DMS 273 (cell line): Measurements from ENCODE around the gene TUBA1A.
"Not testable (repeated sequence)": the region's sequence is repeated elsewhere in the genome, so short reads cannot be mapped to it uniquely, and the experiment has no call there.

Experiments
- DNase-seq: peaks from one replicate; lab custom pipeline; 2025; ENCODE audit not compliant: unreplicated experiment; lab: John Stamatoyannopoulos, UW

TUBA1A gene

DNA sequence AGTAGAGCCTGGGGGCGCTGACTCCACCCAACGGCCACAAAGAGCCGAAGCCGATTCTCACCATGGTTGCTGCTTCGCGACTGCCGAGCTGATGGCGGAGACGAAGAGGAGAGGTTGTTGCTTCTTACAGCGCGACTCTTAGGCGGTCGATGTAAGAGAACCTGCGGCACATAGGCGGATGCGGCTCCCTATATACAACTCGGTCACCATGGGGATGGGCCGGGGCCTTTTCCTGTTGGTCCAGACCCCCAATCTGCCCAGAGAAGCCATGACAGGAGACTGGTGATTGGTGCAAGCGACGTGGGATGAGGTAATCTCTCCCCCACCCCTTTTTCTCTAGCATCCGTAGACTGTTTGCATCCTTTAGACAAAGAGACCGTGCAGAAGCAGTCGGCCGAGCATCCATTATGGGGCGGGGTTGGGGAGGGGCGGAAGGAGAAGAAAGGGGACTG is at the start of gene TUBA1A:
TSS of gene TUBA1A (minus strand) at position 165 of the 452 bp plus-strand sequence. CDS start at position 64, 101 bp downstream.
- DNase-seq: peak; percentile 98

DNA sequence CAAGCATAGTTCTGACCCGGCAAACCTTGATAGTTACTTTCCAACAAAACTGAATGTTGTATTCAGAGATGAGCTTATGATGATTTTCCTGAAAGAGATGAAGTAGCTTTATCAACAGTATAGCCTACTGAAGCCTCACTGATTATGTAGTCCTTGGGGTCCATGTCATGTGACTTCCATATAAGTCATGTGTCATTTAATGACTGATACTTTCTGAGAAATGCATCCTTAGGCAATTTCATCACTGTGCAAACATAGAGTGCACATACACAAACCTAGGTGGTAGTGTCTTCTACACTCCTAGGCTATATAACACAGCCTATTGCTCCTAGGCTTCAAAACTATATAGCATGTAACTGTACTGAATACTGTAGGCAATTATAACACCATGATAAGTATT is 47.5 kb upstream of the TUBA1A start:
- no peak for DNase-seq

DNA sequence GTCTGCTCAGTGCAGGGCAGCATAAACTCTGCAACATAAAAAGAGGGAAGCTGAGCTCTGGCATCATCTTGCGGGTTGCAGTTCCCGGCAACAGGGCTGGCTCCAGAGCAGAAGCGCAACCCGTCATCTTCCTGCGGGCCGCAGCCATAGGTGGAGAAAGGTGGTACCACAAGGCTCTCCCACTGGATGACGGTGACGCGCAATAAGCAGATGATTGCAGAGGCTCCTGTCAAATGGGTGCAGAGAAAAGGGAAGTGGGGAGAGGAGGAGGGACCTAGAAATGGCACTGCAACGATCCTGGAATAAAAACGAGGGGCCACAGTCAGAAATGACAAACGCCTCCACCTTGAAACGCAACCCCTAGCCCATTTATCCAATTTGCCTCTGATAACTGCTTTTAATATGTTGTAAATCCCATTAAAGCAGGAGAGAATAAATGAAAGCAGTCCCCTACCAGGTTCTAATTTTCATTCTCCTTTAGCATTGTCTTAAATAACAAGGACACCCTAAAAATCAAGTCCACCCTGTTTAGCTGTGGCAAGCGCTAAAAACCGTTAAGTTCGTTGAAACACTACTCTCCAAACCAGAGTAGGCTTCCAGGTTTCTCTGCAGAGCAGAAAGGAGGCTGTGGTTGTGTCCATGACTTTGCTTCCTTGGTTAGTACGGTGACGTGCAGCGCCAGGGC is 45.1 kb upstream of the TUBA1A start:
- DNase-seq: no peak

DNA sequence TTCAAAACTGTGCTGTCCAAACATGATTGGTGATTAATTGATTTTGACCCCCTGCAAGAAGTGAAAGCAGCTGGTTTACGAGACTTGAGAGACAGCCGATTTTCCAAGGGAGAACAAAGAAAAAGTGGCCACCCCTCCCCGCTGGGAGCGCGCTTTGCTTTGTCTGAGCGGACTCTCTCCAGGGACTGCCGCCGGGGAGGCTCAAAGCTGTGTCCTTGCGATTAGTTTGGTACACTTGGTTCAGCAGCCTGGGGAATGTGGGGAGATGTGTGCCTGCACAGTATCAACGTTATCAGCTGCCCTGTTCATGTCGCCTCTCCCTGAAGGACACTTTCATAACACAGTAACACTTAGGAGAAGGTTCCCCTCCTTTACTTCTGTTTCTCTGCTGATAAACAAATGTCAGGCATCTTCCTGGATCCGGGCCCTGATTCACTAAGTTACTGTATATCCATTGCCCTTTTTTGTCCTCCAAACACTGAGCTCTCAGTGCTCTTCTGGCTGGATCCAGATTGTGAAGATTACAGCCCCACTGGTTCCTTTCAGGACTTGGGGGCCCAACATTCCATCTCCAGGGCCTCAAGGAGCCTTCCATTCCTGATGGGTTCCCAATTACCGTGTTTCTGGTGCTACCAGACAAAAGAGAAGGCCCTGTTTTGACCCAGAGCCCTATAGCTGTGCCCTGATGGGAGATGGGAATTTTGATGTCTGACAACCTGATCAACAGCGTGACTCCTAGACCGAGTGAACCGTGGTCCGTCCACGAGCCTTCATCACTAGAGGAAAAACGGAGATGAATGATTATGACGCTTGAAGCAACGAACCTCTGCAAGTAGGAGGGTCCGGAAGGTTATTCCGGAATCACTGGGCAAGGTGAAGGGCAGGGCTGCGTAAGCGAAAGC is 44.3 kb upstream of the TUBA1A start:
- DNase-seq: peak; percentile 66

DNA sequence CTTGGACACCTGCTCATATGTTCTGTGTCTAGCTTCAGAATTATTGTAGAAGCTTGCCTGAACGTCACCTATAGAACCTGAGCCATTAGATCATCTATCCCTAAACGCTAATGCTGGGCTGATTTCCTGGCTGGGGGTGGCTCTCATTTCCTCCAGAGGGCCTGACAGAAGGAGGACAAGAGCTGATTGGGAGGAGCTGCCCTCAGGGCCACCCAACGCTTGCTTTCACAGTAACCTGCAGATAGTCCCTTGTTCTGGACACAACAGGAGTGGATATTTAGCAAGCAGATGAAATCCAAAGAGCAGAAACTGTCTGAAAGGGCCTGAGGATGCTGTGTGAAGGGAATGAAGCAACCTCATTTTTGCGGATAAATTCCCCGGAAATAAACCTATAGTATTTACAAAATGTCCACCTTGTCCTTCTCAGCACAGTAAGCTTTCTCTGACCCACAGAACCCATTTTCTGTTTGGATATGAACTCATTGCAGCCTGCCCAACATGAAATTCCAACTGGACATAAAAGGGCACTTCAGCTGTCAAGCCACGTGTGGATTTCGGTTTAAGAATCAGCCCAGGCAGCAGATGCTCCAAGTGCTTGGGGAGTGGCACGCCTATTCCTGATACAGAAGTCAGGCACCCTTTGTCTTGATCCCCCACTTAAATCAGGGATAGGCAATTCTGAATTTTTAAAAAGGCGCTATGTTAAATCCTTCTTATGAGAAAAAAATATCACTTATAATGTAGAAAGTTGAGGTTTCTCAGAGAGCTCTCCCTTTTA is 43.2 kb upstream of the TUBA1A start:
- peak; percentile 42 for DNase-seq

DNA sequence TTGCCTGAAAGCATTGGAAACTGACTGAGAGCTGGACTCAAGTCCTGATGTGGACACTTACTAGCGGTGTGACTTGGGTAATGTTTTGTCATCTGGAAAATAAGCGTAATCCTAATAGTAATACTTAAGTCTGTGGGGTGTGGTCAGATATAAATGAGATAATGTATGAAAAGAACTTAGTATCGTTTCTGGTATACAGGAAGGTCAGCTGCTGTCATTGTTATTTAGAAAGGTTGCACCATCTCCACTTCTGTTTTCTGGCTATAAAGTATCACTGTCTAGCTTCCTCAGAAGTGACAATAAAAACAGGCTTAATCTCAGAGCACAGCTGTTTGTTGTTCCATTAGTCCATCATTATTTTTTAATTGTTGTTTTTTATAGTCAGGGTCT is 41.9 kb upstream of the TUBA1A start:
- no peak for DNase-seq

DNA sequence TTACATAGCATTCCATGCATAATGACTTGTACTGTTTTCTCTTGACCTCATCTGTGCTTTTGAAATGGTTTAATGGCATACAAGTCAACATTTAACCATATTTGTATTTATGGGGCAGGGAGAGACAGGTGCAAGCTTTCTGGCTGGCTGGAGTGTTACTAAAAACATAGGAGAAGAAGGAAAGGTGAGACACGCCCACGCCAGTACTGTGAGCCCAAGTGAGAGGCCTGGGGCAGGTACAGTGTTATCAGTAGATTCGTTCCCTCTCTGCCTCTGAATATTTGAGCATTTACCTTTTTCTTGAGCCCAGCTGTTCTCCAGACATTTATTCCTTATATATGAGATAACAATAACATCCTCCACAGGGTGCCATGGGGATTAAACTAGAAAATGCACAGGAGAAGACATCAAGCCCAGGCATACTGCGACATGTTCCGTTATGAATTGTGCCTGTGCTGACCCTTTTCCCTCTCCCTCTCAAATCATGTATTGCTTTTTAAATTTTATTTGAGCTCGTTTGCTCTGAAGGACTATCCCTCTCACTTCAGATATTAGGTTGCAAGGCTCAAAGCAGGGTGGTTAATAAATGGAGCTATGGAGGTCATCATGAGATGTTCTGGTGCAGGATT is 41.4 kb upstream of the TUBA1A start:
- DNase-seq: no peak

DNA sequence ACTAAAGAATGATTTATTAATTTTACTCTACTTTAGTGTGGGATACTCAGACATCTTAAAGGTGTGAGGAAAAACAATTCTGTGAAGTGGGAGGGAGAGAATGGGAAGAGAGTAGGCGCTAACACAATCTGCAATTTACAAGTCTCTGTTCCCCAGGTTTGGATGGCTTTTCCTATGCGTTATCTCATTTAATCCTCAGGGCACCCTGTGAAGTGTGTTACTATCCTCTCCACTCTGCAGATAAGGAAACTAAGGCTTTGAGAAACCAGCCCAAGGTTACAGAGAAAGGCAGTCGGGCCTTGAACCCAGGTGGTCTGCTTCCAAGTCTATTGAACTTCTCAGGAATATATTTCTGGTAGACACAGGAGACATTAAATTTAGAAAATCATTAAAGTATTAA is 39.8 kb upstream of the TUBA1A start:
- DNase-seq: no peak

DNA sequence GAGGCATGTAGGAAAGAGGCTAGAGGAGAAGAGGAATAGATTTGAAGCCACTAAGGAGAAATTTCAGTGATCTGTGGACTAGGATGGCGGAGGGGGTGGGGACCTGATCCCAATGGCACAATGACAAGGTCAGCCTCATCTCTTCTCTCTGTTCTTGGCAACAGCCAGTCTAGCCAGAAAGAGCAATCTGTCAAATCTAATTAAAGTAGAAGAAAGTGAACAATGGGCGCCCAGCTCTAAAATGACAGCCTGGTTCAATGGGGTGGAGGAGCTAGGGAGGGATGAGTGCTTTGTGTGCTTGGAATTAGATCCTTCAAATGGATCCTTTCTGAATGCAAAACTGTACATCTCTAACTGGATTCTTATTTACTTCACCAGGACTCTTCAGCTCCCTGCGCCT is 38.8 kb upstream of the TUBA1A start:
- peak; percentile 57 for DNase-seq

DNA sequence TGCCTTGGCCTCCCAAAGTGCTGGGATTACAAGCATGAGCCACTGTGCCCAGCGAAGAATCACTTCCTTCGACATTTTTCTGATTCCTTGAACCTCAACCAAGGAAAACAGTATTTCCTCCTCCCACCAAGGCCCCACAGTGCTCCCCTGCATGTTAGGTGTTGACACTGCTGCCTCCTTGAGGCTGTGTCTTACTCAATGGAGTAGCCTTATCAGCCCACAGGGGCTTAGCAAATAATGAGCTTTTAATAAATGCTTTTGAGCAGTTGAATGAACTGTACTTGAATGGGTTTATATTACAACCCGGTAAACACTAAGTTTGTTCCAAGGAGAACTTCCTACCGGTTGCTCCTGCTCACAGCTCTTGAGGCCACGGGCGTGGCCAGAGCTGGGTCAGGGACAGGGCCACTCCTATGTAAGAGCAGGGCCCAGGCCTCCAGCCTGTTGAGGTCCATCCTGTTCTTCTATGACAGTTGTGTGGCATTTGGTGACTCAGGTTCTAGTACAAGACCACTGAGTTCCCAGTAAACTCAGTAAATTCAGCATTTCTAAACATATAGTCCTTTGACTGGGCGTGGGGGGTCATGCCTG is 36.8 kb upstream of the TUBA1A start:
- no peak for DNase-seq

DNA sequence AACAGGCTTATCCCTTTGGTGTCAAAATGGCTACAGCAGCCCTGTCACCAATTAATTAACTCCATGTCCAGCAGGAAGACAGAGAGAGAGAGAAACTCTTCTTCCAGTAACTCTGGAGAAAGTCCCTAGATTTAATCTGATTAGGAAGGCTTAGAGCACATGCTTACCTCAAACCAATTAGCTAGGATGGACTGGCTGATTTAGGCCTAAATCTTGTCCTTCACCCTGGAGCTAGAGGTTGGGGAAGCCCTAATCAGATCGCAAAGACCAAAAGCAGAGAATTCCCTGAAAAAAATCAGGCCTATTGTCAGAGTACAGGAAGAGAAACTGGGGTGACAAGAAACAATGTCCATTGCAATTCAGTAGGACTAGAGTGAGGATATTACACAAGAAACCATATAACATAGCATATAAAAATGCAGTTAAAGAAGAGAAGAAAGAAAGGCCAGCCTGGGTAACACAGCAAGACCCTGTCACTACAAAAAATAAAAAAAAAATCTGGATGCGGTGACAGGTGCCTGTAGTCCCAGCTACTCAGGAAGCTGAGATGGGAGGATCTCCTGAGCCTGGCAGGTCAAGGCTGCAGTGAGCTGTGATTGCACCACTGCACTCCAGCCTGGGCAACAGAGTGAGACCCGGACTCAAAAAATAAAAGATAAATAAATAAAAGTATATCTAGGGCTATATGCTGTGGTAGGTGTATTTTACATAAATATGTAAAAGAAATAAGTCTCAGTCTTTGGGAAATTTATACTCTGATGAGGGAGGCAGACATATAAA is 34.9 kb upstream of the TUBA1A start:
- no peak for DNase-seq

DNA sequence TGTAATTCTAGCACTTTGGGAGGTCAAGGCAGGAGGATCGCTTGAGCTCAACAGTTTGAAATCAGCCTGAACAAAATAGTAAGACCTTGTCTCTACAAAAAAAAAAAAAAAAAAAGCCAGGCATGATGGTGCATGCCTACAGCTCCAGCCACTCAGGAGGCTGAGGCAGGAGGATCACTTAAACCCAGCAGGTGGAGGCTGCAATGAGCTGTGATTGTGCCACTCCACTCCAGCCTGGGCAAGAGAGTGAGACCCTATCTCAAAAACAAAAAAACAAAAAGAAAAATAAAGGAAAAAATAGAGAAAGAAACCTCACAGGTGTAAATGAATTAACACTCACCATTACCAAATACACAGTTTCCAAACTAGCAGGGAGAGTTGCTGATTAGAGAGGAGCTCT is 34.2 kb upstream of the TUBA1A start:
- DNase-seq: no peak

DNA sequence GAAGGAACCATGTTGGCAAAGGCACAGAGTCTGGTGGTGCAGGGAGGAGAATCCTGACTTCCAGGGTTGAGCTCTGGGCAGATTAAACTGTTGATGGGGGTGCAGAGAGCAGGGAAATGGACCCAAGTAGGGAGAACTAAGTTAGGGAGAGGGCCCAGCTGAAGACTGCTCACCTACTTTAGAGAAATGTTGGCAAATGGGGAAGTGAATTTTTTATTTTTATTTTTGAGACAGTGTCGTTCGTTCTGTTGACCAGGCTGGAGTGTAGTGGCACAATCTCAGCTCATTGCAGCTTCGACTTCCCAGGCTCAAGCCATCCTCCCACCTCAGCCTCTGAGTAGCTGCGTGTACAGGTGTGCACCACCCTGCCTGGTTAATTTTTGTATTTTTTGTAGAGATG is 32.1 kb upstream of the TUBA1A start:
- DNase-seq: no peak

DNA sequence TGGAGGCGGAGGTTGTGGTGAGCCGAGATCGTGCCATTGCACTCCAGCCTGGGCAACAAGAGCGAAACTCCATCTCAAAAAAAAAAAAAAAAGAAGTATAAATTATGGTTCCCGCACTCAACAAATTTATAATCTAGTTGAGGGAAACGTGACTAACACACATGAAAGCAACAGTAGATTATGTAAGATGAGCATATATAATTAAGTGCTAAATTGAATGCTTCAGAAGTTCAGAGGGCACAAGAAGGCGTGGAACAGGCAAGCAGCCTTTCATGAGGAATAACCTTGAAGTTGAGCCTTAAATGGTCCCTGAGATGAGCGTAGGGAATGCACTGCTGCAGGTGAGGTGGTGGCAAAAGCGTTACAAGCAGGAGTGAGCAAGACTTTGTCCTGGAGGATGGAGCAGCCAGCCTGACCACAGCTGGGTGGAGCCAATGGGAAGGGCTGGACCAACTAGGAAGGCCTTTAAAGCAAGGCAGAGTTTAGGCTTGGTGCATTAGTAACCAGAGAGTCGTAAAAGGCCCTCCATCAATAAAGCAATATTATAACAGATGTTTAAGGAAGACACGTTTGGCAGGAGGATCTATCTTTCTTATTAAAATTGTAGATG is 30.6 kb upstream of the TUBA1A start:
- DNase-seq: no peak

DNA sequence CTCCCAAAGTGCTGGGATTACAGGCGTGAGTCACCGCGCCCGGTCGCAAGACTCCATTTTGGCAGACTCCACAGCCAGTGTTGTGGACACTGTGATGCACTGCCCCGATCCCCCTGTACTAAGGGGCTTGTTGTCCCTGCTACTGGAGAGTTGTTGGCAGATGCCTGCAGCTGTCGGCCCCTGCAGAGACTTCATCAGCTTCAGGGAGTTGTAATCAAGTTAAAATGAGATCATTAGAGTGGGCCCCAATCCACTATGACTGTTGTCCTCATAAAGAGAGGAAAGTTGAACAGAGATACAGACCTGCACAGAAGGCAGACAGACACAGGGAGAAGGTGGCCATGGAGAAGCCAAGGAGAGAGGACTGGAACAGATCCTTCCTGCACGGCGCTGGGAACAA is 23.7 kb upstream of the TUBA1A start:
- no peak for DNase-seq

DNA sequence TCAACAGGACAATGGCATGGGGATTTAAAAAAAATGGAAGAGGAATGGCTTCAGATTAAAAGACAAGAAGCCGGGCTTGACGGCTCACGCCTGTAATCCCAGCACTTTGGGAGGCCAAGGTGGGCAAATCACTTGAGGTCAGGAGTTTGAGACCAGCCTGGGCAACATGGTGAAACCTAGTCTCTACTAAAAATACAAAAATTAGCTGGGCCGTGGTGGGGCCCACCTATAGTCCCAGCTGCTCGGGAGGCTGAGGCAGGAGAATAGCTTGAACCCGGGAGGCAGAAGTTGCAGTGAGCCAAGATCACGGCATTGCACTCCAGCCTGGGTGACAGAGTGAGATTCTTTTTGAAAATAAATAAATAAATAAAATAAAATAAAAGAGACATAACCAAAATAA is 21.8 kb upstream of the TUBA1A start:
- not testable (repeated sequence) for DNase-seq

DNA sequence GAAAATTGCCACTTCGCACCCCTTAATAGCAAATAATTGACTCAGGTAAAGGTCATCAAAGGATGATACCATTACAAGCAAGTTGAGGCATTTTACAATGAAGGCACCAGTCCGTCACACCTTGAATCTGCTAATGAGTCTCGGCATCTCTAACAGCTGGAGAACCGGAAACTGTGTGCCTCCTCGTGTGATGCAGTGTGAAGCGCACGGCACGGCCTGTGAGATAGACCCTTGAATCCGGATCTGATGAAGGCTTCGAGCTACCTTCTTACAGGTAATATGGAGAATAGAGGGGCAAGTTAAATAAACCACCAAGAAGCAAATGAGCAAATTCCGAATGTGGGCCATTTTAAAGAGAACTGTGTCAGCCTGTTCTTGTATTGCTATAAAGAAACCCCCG is 19.8 kb upstream of the TUBA1A start:
- no peak for DNase-seq

DNA sequence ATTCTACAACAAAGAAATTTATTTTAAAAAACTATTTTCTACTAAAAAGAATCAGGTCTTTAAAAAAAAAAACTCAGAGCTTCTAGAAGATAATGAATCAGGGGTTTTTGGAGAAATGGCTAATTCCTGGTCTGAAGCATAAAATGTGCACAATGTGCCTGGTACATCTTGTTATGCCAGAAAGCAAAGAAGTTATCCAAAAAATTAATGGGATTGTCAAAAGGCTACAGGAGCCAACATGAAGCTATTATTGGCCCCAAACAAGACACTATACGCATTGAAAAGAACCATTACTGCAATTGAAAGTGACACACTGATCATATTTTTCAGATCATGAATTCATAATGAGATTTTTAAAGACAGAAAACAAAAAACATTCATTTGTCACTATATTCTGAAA is 19.3 kb upstream of the TUBA1A start:
- DNase-seq: no peak

DNA sequence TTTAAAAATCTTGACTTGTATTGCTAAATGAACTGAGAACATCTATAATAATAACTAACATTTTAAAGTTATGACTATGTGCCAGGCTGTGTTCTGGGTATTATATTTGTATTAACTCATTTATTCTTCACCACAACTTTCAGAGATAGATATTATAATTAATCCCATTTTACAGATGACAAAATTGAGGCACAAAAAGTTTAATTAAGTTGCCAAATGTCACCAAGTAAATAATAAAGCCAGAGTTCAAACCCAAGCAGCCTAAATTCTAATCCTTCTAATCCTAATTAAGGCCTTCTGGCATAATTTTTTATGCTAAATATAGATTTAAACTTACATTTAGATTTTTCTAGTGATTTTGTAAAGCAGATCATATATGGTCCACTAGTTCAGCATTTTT is 17.5 kb upstream of the TUBA1A start:
- no peak for DNase-seq
